ENCODE data around the gene SDHA. TPM values are rescaled to one million over a fixed set of nuclear protein-coding genes. Genes with fewer than 3 reads are reported as not detected.
"Not testable (repeated sequence)": the region's sequence is repeated elsewhere in the genome, so short reads cannot be mapped to it uniquely, and the experiment has no call there.

SDHA gene
- total RNA-seq, 4 donors from 2014 or later: 67.7 to 95.3 (median 78.3) TPM

DNA sequence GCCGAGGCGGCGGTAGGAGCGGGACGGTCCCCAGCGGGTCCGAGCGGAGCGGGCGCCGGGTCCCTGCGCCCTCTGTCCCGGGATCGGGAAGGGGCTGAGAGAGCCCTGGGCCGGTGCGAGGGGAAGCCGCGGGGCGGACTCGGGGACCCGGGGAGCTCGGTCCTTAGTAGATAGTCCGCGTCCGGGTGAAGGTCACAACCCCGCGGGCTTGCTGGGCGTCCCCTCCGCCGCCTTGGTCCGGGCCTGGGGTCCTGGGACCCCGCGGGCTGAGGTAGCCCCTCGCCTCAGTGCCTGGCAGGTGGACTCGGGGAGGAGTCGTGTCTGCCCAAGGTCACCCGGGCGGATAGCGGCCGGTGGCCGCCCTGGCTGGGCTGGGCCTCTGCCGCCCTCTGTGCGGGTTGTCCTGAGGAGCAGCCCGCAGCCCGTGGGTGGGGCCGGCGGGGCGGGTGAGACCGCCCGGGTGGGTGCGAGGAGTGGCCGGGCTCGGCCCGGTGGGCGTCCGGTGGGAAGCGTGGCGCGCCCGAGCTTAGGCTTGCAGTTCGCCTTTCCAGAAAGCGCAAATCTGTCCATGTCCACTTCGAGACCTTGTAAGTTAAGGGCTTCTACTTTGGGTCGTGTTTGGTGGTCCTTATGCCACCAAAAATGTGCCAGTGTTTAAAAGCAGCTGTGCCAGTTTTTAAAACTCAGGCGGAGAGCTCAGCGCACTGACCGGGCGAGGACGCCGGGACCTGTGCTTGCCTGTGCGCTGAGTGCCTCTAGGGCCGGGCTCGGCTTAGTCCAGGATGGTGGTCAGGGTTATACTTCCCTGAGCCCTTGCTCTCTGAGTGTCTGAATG, 554 bp downstream of the SDHA start:
- WGBS, 2 donors: 1% methylated on average over 29 to 30 of the region's 73 CpGs
- TF ChIP-seq, protein P1, sequence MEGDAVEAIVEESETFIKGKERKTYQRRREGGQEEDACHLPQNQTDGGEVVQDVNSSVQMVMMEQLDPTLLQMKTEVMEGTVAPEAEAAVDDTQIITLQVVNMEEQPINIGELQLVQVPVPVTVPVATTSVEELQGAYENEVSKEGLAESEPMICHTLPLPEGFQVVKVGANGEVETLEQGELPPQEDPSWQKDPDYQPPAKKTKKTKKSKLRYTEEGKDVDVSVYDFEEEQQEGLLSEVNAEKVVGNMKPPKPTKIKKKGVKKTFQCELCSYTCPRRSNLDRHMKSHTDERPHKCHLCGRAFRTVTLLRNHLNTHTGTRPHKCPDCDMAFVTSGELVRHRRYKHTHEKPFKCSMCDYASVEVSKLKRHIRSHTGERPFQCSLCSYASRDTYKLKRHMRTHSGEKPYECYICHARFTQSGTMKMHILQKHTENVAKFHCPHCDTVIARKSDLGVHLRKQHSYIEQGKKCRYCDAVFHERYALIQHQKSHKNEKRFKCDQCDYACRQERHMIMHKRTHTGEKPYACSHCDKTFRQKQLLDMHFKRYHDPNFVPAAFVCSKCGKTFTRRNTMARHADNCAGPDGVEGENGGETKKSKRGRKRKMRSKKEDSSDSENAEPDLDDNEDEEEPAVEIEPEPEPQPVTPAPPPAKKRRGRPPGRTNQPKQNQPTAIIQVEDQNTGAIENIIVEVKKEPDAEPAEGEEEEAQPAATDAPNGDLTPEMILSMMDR (IDR thresholded peaks at IDR 0.05): no peak
- TF ChIP-seq EP300 (IDR thresholded peaks at IDR 0.05): no peak
- TF ChIP-seq POLR2A (IDR thresholded peaks at IDR 0.05): no peak
- DNase-seq (ENCODE audit: low spot score in 2 of 2): no peak
- Histone ChIP-seq H3K27ac (peak overlapping the region; percentile 69 to 97 (median 90)), H3K27me3 (no peaks in the 10 kb centered on the region), H3K4me1 (peaks cover 0 to 71% (median 18%) of the 10 kb centered on the region in 4 donors), H3K4me3 (peak overlapping the region; percentile 89 to 99 (median 94)), H3K36me3 (peaks cover 0 to 14% (median 0%) of the 10 kb centered on the region in 3 donors), H3K9me3 (no peaks in the 10 kb centered on the region)

DNA sequence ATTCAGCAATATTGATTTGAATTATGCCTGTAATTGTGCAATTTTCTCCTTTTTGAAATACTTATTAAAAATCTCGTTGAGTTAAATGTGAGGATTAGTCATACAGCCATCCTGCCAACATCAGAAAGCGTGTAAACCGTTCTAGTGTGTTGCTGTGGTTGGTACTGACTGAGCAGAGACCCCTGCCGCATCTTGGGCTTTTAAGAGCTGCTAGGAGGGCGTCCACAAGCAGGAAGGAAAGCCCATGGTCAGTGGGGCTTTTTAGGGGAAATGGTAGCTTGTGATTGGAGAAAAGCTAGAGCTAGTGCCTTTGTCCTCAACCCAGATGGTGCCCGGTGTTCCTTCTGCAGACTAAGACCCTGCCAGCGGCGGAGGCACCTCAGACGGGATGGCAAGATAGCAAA, 1.3 kb downstream of the SDHA start:
- peak overlapping the region; percentile 89 to 99 (median 94) for H3K4me3 ChIP-seq
- DNase-seq (ENCODE audit: low spot score in 2 of 2): peak in 1 of 2 donors; percentile 10
- H3K36me3 ChIP-seq: peaks cover 0 to 13% (median 2%) of the 10 kb centered on the region in 3 donors
- H3K4me1 ChIP-seq: peaks cover 0 to 71% (median 18%) of the 10 kb centered on the region in 4 donors
- H3K27me3 ChIP-seq: no peaks in the 10 kb centered on the region
- no peaks in the 10 kb centered on the region for H3K9me3 ChIP-seq
- WGBS, 2 donors: 16 to 21% methylated on average over 9 of the region's 9 CpGs
- TF ChIP-seq, protein P1 (IDR thresholded peaks at IDR 0.05): no peak
- no peak for TF ChIP-seq EP300 (IDR thresholded peaks at IDR 0.05)
- TF ChIP-seq POLR2A (IDR thresholded peaks at IDR 0.05): no peak
- H3K27ac ChIP-seq: peak overlapping the region; percentile 69 to 97 (median 90)

DNA sequence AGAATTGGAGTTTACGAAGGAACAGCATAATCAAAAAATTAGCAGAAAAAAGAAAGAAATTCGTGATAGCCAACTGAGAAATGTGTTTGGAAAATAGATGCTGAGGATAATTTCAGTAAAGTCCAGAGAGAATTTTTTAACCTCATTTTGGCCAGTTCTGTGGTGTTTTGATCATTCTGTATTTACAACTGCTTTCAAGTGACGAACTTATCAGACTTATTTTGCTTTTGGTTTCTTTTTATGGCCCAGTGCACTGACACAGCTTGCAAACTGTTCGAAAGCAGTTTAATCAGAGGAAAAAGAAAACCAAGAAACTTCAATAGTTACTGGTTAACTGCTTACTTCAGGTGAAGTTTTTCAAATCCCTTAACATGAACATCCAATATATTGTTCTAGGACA, 1.9 kb downstream of the SDHA start:
- Histone ChIP-seq H3K4me1 (peaks cover 0 to 66% (median 18%) of the 10 kb centered on the region in 4 donors), H3K36me3 (peaks cover 0 to 13% (median 8%) of the 10 kb centered on the region in 3 donors), H3K27me3 (no peaks in the 10 kb centered on the region), H3K4me3 (peak overlapping the region; percentile 89 to 99 (median 94)), H3K9me3 (no peaks in the 10 kb centered on the region), H3K27ac (peak overlapping the region in 2 of 4 donors; percentile 87 to 97)
- DNase-seq (ENCODE audit: low spot score in 2 of 2): no peak
- 38 to 40% methylated on average over 4 of the region's 4 CpGs for WGBS, 2 donors
- TF ChIP-seq POLR2A (IDR thresholded peaks at IDR 0.05) (no peak), EP300 (IDR thresholded peaks at IDR 0.05) (no peak)
- TF ChIP-seq, protein P1 (IDR thresholded peaks at IDR 0.05): no peak

DNA sequence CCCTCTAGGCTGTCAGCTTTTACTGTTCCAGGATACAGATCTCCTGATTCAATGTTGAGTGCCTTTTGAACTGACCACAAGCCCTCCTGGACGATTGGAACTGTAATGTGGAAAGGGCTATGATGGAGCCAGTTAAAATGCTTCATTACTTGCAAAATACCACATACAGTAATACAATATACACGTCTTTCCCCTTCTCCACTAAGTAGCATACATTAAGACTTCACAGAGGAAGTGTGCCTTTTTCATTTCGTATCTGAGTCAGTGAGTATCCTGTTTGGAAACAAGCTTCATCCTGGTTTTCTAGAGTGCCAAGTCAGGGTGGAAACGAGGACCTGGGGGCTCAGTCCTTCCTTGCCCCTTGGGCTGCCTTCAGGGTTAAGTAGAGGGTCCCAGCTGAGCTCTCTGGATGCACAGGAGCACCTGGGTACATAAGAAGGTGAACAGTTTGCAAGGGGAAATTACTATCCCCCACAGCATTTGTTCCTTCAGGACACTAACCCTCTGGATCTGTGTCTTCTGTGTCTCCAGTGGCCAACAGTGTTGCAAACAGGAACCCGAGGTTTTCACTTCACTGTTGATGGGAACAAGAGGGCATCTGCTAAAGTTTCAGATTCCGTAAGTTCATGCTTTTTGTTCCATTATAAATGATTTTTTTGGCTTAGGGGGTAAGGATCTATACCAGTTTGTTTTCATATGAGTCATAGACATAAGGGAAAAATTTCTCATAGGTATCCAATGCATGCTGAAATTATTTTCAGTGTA, 5.0 kb downstream of the SDHA start:
- not testable (repeated sequence) for H3K4me3 ChIP-seq; H3K27ac ChIP-seq; H3K27me3 ChIP-seq; DNase-seq (ENCODE audit: low spot score in 2 of 2); H3K9me3 ChIP-seq
- Histone ChIP-seq H3K36me3 (peaks cover 0 to 44% (median 29%) of the 10 kb centered on the region in 3 donors), H3K4me1 (peaks cover 0 to 49% (median 18%) of the 10 kb centered on the region in 4 donors)
- WGBS, 2 donors: 62% methylated on average over 6 of the region's 6 CpGs

DNA sequence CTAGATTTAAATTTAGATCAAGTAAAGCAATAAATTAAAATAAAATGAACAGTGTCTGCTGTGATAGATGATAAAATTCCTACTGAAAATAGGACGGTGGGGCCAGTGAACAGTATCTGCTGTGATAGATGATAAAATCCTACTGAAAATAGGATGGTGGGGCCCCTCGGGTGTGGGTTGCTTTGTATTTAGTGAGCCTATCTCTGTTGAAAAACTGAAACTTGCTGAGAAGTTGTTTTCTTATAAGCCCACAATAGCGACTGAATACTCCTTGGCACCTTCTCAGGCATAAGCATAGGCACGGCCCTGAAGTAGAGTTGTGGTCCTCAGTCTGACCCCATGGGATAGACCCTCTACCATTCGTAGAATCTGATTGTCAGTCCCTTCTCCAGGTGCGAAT, 5.7 kb downstream of the SDHA start:
- no peak for DNase-seq (ENCODE audit: low spot score in 2 of 2)
- WGBS, 2 donors: 82% methylated on average over 6 of the region's 6 CpGs
- no peaks in the 10 kb centered on the region for H3K27me3 ChIP-seq
- H3K4me1 ChIP-seq: peaks cover 0 to 49% (median 18%) of the 10 kb centered on the region in 4 donors
- peaks cover 0 to 50% (median 33%) of the 10 kb centered on the region in 3 donors for H3K36me3 ChIP-seq
- no peak overlapping the region for H3K27ac ChIP-seq
- TF ChIP-seq, protein P1 (IDR thresholded peaks at IDR 0.05): no peak
- TF ChIP-seq EP300 (IDR thresholded peaks at IDR 0.05) (no peak), POLR2A (IDR thresholded peaks at IDR 0.05) (no peak)
- no peak overlapping the region for H3K4me3 ChIP-seq
- H3K9me3 ChIP-seq: no peaks in the 10 kb centered on the region
